MM.1S (cell line): ENCODE data around the gene NRG3.

Experiments used
- EZH2 ChIP-seq: fragments of 300-600 bp; sonication (generic); optimal IDR thresholded peaks from 2 replicates; pipeline ENCODE3; 2017; ENCODE audit warnings: low read depth, mild to moderate bottlenecking, antibody characterized with exemption, low read length, mixed read lengths
- EZH2phosphoT487 ChIP-seq: fragments of 300-600 bp; sonication (generic); IDR thresholded peaks from 2 replicates; pipeline ENCODE4 v1.6.1; 2018; ENCODE audit warnings: antibody characterized with exemption, low read length
- TF ChIP-seq, protein P1 (sequence below): fragments of 300-600 bp; sonication (generic); IDR thresholded peaks from 2 replicates; pipeline ENCODE4 v1.5.1; 2016; ENCODE audit warnings: antibody characterized with exemption, low read length, mixed read lengths

DNA sequence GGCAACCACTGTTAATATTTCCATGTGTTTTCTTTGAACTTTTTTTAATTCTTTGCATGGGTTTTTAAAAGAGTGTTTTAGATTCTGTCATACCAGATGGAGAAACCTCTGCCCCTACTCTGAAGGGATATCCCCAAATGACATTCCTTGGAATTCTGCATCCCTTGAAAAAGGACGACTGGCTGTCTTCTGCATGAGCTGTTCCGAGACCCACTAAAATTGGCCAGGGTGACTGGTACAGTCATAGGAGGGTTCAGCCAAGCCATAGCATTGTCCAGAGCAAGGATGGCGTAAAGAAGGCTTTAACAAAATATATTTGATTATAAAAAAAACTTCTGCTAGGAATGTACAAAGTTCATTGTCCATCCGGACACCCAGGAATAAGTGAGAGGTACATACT is 952.9 kb downstream of the NRG3 start:
- TF ChIP-seq, protein P1, sequence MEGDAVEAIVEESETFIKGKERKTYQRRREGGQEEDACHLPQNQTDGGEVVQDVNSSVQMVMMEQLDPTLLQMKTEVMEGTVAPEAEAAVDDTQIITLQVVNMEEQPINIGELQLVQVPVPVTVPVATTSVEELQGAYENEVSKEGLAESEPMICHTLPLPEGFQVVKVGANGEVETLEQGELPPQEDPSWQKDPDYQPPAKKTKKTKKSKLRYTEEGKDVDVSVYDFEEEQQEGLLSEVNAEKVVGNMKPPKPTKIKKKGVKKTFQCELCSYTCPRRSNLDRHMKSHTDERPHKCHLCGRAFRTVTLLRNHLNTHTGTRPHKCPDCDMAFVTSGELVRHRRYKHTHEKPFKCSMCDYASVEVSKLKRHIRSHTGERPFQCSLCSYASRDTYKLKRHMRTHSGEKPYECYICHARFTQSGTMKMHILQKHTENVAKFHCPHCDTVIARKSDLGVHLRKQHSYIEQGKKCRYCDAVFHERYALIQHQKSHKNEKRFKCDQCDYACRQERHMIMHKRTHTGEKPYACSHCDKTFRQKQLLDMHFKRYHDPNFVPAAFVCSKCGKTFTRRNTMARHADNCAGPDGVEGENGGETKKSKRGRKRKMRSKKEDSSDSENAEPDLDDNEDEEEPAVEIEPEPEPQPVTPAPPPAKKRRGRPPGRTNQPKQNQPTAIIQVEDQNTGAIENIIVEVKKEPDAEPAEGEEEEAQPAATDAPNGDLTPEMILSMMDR: no peak
- TF ChIP-seq EZH2 (no peak), EZH2phosphoT487 (no peak)
